Ramos (cell line): Measurements from ENCODE around the gene USP32.

Experiments
- in situ Hi-C: fragments of 300-500 bp; cut with MboI; formaldehyde crosslinking; loops from one replicate; pipeline ENCODE4 v1.14.3; 2022; ENCODE audit warnings: low sequenced_read_pairs; ENCODE audit not compliant: unreplicated experiment

Gene USP32

DNA sequence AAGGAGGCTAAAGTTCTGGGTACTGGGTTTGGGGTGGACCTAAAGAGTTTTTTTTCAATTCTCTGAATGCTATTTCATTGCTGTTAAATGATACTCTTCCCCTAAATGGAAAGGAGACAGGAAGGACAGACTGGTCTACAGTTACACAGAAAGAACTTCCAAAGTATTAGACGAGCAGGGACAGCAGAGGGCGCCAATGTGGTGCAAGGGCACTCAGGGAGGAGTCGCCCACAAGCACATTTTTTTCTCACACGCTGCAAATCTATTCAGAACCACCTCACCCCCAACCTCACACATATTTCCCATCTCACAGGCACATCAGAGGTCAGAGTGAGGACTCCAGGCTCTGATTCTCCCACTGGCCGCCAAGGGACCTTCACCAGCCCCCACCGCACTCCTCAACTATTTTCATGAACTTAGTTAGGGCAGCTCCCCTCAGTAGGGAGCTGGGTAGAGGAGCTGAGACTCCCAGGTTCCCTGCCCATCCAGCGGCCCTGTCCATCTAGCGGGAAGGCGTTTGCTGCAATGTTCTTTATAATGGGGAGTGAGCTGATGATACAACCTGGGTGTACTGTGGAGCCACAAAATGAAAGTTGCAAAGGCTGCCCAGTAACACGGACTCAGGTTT lies 248.9 kb downstream of the USP32 start:
- in situ Hi-C loops = no loop called here

DNA sequence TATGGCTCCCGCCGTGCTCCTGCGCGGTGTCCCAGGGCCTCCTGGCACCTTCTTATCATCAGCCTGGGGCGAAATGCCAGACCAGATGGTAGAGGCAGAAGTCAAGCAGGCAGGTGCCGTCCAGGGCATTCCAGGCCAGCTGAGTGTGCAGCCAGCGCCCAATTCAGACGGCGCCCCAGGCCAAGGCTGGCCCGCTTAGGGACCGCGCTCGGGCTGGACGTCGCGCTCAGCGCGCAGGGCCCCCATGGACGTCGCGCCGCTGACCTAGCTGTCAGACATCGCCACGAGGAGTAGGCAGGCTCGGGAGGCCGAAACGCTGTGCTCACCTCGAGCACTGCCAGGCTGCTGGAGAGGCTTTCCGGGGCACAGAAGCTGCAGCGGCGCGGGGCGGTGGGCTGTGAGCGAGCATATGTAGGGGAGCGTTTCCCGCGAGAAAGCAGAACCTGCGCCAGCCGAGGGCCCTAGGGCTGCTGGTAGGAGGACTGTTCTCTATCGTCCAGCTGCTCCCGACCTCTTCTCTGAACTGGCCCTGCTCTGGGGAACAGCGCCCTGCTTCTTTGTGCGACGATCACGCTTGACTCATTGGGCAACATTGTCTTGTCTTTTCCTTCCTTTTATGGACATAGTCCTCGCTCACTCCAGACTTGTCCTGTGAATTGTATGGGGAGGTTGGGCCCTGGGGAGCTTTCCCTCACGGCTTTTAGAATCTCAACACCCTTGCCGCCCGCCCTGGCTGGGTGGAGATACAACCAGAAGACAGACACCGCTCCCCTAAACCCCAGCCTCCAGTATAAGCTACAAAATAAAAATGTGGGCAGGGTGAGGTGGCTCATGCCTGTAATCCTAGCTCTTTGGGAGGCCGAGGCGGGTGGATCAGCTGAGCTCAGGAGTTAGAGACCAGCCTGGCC lies 250.6 kb downstream of the USP32 start:
- in situ Hi-C loops = no loop called here

DNA sequence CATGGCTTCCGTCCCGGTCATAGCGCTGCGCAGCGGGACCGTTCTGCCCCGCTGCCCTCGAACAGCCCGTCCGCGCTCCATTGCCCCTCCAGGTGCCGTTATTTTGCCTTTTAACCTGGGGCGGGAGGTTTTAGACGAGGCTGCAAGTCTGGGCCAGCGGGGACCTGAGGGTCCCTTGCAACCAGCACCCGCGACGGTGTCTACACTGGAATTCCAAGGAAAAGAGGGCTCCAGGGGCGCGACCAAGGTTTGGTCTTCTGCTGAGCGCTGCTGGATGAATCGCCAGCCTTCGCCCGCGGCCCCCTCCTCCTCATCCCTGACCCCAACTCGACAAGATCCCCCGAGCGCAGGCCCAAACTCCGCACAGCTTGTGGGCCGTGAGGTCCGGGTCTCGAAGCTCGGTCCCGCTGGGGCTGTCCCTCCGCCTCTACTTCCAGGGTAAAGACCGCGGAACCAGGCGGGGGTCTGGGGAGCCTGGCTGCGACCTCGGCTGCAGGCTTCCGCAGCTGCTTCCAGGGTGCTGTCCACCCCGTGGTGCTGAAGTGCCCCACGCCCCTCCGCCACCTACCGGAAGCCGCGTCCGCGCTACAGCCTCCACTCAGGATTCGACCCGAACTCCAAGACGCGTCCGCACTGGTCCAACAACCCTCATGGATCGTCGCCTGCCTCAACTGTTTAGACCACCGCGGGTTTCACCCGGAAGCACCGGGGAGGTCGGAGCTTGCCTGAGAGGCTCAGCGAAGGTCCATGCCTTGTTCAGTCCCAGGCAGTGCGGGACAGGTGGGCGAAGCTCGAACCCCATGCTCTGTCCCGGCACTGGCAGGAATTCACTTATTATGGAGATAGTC lies 252.3 kb downstream of the USP32 start:
- in situ Hi-C loops = loop anchor here (10.0 kb wide), 1 partner anchor 295 kb away; no protein-coding TSS in a partner anchor

DNA sequence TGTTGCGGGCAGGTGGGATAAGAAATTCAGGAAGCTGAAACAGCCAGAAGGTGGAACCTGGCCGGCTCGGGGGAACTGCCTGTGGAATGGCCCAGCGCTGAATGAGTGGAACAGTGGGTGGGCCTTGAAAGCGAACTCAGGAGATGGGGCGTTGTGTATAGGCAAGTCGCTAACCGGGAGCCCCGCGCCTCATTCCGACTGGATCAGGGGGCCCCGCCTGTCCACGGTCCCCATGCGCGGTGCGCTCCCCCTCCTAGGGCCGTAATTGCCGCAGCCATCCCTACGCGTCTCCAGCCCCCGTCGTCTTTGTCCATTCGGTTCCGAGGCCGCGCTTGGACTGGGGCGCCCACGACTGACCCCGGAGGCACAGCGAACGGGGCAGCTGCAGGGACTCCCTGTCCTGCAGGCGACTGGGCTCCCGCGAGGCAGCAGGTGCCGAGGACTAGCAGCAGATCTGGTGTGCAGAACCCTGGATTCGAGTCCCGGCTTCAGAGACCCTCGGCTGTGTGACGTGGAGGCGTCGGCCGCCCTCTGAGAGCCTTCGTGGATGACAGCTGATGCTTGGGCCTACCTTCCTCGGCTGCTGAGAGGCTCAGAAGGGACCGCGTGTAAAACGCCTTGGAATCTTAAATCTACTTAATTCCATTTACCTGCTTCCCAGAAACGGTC lies 253.0 kb downstream of the USP32 start:
- in situ Hi-C loops = loop anchor here (10.0 kb wide), 1 partner anchor 296 kb away; no protein-coding TSS in a partner anchor

DNA sequence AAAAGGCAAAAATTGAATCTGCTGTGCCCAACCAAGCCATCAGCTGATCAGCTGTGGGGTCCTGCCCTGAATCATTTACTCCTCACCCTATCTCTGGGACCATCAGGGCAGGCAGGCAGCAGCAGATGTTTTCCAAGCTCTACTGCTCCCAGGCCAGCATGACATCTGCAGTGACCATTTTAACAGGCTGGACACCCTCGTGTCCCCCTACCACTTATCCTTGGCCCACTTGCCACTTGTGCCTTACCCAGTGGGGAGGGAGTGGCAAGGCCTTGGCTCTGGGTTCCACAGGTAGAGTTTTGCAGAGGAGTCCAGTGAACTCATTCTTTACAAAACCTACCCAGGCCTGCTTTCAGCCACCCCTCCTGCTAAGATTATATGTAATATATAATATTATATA lies 254.2 kb downstream of the USP32 start:
- in situ Hi-C loops = loop anchor here (10.0 kb wide), 1 partner anchor 297 kb away; no protein-coding TSS in a partner anchor

DNA sequence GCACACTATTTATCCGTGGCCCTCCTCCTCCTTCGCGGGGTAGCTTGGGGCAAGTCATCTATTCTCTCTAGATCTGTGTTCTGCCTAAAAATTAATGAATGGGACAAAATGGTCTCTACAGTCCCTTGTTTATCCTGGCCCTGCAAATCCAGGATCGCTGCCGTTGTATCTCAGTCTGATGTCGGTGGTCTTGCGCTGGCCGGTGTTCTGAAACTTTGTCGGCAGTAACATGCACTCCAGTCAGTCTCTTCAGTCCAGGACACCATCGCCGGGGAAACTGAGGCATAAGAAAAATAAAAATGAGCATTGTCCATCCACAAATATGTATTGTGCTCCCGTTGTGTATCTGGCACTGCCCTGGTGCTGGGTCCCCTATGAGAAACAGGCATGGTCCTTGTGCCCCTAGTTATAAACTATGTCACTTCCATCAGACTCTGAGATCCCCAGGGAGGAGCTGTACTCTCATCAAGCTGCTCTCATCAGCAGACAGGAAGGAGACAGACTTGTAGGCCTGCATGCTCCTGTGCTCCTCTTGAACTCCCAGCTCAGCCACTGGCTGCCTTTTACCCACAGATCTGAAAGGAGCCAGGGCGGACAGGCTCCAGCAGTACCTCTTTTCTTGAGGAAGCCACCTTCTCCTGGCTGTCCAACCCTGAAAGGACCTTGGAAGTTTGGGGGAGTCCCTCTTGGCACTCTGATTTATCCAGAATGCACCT lies 255.8 kb downstream of the USP32 start:
- in situ Hi-C loops = loop anchor here (10.0 kb wide), 1 partner anchor 299 kb away; no protein-coding TSS in a partner anchor

DNA sequence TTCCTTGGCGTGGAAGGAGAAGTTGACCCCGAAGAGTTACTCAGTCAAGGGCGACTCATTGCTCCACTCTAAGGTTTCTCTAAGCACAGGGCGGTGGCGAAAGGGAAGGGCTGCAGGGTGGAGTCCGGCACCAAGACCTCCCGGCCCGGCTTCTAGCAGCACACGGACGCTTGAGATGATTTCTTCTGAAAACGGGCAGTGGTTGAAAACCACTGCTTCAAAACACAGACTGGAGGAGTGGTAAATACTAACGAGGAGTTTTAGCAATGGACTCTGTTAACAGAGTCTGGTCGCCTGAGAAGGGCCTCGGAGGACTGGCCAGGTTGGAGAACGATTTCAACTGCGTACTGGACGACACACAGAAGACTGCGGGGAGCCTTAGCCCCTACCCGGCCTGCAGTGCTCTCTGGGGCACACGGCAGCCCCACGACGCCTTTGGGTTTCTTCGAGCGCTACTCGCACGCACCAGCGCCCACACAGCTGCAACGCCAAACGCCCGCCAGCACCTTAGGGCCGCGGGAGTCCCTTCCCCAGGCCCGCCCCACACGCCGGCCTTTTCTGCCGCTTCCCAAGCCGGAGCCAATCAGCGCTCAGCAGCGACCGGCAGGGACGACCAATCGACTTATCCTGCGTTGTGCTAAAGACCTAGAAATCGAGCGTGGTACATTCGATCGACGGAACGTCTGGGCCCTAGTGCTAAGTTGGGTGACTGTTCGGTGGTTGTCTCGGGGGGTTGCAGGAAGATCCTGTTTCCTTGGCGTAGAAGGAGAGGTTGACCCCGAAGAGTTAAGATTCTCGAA lies 256.6 kb downstream of the USP32 start:
- in situ Hi-C loops = loop anchor here (10.0 kb wide), 1 partner anchor 299 kb away; no protein-coding TSS in a partner anchor

DNA sequence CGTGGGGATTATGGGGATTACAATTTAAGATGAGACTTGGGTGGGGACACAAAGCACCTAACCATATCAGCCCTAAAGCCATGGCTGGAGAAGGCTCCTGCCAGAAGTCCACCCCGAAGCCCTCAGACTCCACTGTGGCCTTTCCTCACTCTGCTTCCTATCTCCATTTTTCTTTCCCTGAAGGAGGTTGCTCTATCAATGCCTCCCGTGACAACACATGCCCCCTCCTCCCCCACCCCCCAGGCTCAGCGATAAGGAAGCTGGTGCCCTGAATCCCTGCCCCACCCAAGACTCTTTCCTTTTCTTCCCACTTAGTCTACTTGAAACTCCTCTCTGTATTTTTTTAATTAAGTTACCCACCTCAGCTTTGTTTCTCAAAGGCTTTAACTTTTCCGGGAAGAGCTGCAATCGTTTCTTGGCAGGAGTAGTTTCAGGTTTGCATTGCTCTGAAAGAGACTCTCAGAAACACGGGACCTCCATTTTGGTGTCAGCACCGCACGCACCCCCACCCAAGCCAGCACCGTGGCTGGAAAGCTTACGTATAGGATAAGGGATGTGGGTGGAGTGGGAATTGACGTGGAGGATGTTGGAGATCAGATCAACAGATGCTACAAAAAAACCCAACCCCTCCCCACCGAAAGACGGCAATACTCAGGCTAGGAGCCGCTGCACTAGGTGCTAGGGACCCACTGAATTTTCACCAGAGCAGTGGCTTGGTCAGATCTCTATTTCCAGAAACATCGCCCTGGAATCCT lies 257.4 kb downstream of the USP32 start:
- in situ Hi-C loops = loop anchor here (10.0 kb wide), 1 partner anchor 300 kb away; no protein-coding TSS in a partner anchor

DNA sequence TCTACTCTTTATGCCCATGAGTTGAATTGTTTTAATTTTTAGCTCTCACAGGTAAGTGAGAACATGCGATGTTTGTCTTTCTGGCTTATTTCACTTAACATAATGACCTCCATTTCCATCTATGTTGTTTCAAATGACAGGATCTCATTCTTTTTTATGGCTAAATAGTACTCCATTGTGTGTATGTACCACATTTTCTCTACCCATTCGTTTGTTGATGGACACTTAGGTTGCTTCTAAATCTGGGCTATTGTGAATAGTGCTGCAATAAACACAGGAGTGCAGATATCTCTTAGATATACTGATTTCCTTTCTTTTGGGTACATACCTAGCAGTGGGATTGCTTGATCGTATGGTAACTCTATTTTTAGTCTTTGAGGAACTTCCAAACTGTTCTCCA lies 261.5 kb downstream of the USP32 start:
- in situ Hi-C loops = loop anchor here (10.0 kb wide), 1 partner anchor 304 kb away; no protein-coding TSS in a partner anchor

DNA sequence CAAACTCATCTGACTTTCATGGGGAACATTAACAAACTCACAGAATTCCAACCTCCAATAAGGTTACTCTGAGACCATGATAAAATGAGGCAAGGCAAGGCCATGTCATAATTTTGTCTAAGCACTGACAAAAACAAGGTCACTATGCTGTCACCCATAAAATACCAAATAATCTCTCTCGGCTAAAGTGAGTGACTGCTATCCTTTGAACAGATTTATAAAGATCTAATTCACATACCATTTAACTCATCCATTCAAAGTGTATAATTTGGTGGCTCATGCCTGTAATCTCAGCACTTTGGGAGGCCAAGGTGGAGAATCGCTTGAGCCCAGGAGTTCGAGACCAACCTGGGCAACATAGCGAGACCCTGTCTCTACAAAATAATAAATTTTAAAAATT lies 262.8 kb downstream of the USP32 start:
- in situ Hi-C loops = no loop called here
